ENCODE results near the gene TEX54.
A peak's percentile ranks its signal among the peaks of the same experiment; 100 is the strongest.
"Not testable (repeated sequence)": the region's sequence is repeated elsewhere in the genome, so short reads cannot be mapped to it uniquely, and the experiment has no call there.

TEX54 gene

DNA sequence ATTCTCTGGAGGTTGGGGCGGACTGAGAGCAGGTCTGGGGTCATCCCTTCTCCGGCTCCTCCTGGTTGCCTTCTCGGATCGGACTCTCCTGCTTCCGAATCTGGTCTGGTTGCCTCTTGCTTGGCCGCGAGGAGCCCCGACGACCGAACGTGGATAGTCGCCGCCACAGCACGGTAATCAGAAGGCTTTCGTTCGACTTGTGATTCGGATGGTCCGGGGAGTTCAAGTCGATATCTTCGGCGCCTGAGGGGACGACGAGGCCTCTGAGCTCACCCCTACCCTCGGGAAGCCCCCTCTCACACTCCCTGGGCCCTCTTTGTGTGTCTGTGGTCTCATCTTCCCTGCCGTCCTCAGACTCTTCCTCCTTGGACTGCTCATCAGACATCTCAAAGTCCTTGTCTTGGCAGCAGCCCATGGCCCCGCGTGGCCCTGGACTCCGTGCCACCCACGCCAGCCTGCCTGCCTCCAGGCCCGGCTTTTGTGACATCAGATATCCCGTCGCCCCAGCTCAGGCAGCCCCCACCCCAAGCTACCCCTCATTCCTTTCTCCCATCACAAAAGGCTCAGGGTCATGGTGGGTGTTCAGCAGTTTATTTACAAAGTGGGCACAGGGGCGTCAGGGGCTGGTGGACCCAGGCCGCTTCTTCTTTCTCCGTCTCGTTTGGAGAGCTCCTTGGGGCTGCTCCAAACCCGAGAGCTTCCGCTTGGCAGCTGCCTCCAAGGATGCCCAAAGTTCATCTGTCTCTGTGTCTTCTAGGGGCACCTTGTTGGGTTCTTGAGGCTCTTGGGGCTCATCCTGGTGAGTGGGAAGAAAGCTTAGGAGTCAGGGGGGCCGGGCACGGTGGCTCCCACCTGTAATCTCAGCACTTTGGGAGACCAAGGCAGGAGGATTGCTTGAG, at the start of gene TEX54:
TEX54 (minus strand) TSS at position 506 of the 899 bp plus-strand sequence.
- DNase-seq: peak in 1 of 2 experiments; percentile 70

DNA sequence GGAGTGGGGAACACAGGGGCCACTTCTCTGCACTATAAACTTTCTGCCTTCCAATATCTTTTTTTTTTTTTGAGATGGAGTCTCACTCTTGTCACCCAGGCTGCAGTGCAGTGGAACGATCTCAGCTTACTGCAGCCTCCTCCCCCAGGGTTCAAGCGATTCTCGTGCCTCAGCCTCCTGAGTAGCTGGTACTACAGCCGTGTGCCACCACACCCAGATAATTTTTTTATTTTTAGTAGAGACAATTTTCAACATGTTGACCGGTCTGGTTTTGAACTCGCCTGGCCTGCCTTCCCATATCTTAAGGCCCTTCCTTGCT, 49.7 kb upstream of the TEX54 start:
- no peak for DNase-seq

DNA sequence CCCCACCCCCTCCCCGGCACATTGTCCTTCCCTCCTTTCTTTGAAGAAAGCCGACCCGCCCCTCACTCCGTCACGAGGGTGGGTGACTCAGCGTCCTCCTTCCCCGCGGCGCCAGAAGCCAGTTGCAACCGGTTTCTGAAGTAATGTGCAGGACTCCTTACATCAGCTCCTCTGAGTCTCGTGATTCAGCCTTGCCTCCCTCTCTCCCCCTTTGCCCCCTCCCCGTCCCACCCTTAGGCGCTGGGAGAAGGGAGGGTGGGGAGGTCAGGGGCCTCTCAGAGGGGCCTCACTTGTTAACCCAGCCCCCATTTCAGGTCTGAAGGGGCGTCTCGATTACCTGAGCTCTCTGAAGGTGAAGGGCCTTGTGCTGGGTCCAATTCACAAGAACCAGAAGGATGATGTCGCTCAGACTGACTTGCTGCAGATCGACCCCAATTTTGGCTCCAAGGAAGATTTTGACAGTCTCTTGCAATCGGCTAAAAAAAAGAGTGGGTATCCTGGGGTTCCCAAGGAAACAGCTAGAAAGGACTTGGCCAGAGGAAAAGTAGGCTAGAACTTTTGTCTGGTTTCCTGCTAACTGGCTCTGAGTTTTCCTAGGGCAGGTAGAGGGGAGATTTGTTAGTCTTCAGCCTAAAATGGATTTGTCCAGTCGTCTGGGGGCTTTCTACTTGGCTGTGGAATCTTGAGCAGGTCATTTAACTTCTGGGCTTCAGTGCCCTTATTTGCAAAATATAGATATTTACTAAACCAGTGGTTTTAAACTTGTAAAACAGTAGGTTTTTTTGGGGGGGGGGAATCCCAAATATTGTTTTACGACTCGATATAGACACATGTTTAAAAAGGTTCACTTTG, 49.2 kb upstream of the TEX54 start:
- peak; percentile 59 to 78 for DNase-seq

DNA sequence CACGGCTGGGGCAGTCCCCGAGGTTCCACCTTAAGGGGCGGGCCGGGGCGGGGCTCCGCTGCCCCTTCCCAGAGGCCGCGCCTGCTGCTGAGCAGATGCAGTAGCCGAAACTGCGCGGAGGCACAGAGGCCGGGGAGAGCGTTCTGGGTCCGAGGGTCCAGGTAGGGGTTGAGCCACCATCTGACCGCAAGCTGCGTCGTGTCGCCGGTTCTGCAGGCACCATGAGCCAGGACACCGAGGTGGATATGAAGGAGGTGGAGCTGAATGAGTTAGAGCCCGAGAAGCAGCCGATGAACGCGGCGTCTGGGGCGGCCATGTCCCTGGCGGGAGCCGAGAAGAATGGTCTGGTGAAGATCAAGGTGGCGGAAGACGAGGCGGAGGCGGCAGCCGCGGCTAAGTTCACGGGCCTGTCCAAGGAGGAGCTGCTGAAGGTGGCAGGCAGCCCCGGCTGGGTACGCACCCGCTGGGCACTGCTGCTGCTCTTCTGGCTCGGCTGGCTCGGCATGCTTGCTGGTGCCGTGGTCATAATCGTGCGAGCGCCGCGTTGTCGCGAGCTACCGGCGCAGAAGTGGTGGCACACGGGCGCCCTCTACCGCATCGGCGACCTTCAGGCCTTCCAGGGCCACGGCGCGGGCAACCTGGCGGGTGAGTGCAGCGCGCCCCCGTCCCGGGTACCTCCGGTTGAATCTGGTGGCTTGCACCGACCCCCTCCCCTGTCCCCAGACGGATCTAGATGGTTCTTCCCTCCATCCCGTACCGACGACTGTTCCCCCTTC, 48.4 kb upstream of the TEX54 start, which contains the start of gene SLC3A2:
SLC3A2 (plus strand) TSS at position 94 of the 776 bp plus-strand sequence; CDS start at position 222, 128 bp downstream.
- DNase-seq: peak; percentile 71 to 85

DNA sequence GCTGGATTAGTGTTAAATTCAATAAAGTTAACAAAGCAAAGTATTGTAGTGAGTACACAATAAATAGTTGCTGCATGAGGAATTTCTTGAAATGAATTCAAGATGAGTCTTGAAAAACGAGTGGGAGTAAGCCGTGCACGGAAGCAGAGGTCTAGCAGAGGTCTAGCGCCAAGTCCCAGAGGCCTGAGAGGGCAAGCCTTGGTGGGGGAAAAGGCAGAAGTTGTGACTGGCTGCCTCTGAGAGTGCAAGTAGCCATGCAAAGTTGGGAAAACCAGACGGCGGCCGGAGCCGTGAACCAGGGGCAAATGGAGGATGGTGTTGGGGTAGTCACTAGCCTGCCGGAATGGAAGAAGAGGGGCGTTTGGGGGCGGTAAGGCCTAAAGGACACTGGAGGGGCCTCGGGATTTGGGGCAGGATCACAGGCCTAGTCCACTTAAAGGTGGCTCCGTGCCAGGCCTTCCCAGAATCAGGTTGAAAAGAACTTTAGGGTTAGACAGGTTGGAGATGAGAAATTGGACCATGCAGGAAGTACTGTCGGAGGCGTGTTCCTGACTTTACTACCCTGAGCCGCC, 47.7 kb upstream of the TEX54 start:
- DNase-seq: no peak

DNA sequence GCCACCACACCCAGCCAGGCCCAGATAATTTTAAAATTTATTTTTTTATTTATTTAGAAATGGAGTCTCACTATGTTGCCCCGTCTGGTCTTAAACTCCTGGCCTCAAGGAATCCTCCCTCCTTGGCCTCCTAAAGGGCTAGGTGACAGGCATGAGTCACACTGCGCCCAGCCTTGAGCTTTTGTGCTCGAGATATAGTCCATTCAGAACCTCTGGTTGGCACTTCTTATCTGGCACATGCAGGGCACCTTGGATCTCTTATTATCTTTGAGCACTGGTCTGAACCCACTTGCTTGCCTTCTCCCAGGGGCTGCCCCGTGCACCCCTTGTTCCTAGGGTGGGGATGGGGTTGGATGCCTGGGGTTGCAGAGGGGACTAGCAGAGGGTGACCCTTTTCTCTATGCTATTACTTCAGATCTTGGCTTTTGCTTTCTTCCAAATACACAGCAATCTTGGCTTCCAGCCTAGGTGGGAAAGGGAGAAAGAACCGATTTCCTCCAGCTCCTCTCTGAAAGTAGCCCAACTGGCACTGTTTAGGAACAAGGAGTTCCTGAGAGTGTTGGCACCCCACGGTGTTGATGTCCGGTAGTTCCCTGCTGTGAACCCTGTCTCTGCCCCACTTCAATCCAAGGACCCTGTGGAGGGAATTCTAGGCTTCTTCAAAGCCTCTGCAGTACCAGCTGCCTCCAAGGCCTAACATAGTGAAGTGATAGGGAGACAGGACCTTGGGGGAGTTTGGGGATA, 46.8 kb upstream of the TEX54 start:
- DNase-seq: no peak

DNA sequence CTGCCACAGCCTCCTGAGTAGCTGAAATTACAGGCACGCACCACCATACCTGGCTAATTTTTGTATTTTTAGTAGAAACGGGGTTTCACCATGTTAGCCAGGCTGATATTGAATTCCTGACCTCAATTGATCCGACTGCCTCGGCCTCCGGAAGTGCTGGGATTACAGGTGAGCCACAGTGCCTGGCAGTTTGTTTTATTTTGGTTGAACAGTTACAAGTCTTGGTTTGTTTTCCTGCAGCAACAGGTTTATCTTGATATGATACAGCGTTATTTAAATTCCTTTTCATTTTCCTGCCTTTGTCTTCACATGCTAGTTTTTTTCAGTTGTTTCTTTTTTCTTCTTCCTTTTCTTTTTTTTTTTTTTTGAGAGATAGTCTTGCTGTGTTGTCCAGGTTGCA, 44.1 kb upstream of the TEX54 start:
- DNase-seq: no peak

DNA sequence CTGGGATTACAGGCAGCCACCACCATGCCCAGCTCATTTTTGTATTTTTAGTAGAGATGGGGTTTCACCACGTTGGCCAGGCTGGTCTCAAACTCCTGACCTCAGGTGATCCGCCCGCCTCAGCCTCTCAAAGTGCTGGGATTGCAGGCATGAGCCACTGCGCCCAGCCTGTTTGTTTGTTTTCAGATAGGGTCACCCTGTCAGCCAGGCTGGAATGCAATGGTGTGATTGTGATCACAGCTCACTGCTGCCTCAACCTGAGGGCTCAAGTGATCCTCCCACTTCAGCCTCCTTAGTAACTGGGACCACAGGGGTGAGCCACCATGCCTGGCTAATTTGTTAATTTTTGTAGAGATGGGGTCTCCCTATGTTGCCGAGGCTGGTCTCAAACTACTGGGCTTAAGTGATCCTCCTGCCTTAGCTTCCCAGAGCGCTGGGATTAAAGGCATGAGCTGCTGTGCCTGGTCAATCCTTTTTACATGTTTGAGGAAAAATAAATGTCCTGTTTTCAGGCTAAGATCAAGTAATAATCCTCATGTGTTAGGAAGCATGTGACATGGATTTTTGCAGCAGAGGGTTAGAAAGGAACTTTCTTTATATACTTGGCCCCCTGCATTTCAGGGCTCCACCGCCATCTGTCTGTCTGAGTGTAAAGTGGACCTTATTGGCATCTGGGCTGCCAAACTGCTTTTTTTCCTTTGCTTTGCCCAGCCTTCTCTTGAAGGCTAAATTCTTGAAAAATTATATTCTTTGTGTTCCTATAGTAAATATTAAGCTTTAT, 43.2 kb upstream of the TEX54 start:
- no peak for DNase-seq

DNA sequence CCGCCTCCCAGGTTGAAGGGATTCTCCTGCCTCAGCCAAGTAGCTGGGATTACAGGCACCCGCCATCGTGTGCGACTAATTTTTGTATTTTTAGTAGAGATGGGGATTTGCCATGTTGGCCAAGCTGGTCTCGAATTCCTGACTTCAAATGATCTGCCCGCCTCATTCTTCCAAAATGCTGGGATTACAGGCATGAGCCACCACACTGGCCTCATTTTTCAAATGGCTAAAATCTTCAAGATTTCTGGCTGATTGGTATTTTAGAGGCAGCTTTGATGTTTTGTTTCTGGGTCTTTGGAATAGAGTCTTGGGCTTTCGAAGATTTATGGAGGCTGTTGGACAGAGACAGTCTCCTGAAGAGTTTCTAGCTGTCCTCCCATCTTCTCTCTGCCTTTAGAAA, 42.2 kb upstream of the TEX54 start:
- no peak for DNase-seq

DNA sequence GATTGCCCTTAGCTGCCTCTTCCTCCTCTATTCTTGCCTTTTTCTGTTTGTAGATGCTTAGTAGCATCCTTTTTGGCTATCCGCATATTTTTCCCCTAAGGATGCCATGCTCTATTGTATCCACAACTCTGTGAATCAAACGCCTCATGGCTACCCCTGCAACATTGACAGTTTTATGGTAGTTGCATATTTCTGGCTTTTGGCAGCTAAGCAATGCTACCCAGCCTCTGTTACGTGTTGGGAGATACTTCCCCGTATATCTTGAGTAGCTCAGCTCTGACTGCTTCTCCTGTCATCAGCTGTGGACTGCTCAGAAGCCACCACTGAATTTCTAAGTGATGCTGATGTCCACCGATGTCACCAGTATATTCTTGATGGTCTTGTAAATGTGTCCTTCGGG, 33.0 kb upstream of the TEX54 start:
- DNase-seq: no peak

DNA sequence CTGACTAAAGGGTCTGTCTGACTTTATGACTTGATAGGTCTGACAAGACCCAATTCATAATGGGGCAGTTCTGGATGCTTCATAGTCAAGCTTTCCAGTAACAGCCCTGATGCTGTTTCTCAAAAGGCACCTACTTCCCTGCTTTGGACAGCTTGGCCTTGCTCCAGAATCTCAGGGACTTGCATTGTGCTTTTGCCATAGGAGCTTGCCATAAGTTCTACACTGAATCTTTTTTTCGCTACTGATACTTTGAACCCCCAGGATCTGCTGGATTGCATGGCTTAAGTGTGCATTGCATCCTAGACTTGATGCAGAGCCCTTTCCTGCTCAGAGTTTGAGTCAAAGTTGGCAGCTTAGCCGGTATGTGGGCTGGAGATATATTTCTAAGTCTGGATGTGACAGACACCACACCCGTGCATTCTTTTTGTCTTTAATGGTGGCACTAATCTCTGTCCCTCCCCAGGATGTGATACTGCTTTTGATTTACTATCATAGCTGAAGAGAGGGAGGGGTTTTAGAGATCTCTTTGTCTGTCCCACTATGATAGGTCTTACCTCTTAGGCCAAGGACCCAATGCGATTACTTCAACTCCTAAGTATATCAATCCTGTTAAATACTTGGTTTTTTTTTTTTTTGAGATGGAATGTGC, 31.2 kb upstream of the TEX54 start:
- no peak for DNase-seq

DNA sequence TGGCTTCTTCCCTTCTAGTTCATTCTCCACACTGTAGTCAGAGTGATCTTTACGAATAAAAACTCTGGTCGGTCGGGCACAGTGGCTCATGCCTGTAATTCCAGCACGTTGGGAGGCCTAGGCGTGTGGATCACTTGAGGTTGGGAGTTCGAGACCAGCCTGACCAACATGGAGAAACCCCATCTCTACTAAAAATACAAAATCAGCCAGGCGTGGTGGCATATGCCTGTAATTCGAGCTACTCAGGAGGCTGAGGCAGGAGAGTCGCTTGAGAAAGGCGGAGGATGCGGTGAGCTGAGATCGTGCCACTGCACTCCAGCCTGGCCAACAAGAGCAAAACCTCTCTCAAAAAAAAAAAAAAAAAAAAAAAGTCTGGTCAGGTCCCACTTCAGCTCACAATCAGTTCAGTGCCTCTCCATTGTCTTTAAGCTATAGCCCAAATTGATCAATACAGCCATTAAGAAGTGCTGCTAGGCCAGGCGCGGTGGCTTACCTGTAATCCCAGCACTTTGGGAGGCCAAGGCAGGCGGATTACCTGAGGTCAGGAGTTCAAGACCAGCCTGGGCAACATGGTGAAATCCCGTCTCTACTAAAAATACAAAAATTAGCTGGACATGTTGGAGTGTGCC, 29.0 kb upstream of the TEX54 start:
- DNase-seq: not testable (repeated sequence)

DNA sequence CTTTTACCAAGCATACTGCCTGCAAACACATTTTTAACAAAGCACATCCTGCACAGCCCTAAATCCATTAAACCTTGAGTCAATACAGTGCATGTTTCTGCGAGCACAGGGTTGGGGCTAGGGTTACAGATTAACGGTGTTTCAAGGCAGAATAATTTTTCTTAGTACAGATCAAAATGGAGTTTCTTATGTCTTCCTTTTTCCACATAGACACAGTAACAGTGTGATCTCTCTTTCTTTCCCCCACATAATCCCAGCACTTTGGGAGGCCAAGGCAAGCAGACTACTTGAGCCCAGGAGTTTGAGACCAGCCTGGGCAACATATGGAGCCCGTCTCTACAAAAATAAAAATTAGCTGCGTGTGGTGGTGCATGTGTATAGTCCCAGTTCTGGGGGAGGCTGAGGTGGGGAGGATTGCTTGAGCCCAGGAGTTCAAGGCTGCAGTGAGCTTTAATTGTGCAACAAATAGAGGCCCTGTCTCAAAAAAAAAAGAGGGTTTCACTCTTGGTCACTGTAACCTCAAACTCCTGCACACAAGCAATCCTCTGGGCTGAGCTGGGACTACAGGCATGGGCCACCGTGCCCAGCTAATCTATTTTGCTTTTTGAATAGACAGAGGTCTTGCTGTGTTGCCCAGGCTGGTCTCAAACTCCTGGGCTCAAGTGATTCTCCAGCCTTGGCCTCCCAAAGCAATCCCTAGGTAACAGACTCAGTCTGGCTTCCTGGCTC, 28.4 kb upstream of the TEX54 start:
- DNase-seq: no peak

DNA sequence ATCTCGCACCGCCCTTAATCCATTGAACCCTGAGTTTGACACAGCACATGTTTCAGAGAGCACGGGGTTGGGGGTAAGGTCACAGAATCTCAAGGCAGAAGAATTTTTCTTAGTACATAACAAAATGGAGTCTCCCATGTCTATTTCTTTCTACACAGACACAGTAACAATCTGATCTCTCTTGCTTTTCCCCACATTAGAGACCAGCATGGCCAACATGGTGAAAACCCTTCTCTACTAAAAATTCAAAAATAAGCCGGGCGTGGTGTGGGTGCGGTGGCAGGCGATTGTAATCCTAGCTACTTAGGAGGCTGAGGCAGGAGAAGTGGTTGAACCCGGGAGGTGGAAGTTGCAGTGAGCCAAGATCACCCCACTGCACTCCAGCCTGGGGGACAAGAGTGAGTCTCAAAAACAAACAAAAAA, 26.7 kb upstream of the TEX54 start:
- DNase-seq: not testable (repeated sequence)

DNA sequence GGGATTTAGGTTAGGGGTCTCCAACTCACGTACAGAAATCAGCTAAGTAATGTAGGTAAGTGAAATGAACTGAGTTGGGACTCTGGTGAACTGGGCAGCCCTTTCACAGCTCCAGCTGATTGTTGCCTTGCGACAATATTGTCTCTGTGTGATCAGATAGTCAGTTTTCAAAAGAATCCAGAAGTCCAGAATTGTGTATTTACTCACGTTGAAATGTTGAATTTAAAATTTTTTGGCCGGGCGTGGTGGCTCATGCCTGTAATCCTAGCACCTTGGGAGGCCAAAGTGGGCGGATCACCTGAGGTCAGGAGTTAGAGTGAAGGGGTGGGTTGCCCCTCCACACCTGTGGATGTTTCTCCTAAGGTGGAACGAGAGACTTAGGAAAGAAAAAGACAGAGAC, 25.6 kb upstream of the TEX54 start:
- no peak for DNase-seq

DNA sequence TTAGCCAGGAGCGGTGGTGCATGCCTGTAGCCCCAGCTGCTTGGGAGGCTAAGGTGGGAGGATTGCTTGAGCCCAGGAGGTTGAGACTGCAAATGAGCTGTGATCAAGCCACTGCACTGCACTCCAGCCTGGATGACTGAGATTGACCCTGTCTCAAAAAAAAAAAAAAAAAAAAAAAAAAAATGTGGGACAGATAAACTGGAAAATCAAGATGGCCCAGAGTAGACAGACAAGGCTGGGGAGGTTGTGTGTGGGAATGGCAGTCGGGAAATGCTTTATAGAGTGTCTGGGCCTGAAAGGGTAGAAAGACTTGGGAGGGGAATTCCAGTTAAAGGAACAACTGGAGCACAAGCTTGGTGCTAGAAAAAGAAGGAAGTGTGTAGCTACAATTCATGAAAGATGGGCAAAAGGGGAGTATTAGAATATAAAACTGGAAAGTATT, 24.9 kb upstream of the TEX54 start:
- DNase-seq: no peak

DNA sequence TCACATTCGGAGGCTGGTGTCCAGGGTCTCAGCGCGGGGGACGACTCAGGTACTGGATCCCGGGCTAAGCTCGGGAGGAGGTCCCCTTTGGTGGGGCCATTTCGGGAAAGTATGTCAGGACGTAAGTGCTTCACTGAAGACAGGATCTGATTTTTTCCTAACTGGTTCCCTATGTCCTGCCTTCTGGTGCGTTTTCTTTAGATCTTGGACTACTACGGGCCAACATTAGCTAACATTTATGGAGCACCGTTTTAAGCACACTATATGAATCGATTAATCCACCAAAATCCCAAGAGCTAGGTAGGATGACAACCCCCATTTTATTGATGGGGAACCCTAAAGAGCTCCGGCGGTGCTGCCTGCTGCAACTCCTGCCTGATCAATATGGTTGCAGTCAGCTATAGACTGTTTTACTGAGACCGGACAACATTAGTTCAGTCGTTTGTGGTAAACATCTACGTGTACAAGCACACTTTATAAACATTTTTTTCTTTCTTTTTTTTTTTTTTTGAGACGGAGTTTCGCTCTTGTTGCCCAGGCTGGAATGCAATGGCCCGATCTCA, 23.8 kb upstream of the TEX54 start:
- no peak for DNase-seq

DNA sequence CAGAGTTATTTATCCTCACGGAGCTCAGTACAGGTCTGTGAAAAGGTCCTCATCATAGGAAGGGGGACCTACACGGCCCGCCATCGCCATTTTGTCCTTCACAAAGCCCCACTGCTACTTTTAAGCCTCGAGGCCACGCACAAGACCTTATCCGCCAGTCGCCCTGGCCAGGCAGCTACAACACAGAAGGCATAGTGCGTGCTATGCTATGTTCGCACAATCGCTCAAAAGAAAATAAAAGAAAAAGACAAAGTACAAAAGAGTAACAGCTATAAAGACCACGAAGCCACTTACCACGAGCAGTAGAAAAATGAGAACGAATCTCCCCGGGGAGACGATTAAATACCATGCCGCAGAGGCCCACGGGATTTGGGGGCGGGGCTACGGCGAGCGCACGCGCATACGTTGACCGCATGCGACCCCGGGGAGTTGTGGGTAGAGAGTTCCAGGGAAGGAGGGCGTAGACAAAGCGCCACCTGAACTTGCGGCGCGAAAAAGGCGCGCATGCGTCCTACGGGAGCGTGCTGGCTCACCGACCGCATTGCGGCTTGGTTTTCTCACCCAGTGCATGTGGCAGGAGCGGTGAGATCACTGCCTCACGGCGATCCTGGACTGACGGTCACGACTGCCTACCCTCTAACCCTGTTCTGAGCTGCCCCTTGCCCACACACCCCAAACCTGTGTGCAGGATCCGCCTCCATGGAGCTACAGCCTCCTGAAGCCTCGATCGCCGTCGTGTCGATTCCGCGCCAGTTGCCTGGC, 23.1 kb upstream of the TEX54 start:
- DNase-seq: peak; percentile 94 to 96

All from SHP77 (cell line).